ENCODE data around the gene SEMA6D.
"Not testable (repeated sequence)": the region's sequence is repeated elsewhere in the genome, so short reads cannot be mapped to it uniquely, and the experiment has no call there.

The SEMA6D gene

DNA sequence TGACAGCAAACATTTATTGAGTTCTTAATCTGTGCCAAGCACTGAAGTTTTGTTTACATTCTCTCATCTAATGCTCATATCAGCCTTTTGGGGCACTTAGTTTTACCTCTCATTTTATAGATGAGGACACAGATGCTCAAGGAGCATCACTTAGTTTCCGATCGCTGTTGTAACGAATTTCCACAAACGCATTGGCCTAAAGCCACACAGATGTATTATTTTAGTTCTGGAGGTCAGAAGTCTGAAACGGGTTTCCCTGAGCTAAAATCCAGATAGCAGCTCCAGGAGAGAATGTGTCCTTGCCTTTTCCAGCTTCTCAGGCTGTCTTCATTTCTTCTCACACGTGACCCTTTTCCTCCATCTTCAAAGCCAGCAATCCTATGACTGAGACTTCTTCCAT, 11.1 kb downstream of the SEMA6D start:
- Mint-ChIP-seq H3K4me1 (no peaks in the 10 kb centered on the region), H3K4me3 (no peak overlapping the region), H3K36me3 (no peaks in the 10 kb centered on the region), H3K27ac (no peak overlapping the region), H3K9me3 (no peaks in the 10 kb centered on the region), H3K27me3 (peaks cover 6% of the 10 kb centered on the region)
- no peak for ATAC-seq

DNA sequence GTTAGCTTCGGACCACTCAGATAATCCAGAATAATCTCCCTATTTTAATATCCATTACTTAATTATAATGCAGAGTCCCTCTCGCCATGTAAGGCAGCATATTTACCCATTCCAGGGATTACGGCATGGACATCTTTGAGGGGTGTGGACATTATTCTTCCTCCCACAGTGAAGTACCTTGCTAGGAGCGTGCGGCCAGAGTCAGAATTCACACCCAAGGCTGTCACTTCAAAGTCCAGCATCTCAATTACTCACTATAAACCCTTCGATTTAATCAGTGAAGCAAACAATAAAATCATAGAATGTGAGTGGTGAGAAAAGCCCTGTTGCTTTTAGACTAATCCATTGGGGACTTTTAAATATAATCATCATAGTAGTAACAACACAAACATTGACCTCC, 11.6 kb downstream of the SEMA6D start:
- Mint-ChIP-seq H3K9me3 (no peaks in the 10 kb centered on the region), H3K27ac (no peak overlapping the region), H3K36me3 (no peaks in the 10 kb centered on the region), H3K4me1 (no peaks in the 10 kb centered on the region), H3K4me3 (no peak overlapping the region), H3K27me3 (peaks cover 1% of the 10 kb centered on the region)
- ATAC-seq = no peak

DNA sequence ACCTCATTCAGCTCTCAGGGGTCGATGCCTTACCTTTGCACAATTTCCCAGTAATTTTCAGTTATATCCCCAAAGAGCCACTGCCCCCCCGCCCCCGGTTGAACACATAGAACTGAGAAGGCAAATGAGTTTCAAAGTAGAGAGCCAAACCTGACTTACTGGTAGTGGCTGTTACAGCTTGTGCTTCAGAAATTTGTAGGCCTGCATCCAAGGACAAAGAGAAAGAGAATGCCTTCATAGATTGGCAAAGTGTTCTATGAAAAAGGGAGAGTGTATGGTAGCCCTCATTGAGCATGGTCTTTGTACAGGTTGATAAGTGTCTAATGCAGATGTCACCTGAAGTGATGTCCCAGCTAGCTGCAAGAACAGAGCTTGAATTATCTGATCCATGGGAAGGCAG, 13.9 kb downstream of the SEMA6D start:
- no peak for ATAC-seq
- Mint-ChIP-seq H3K4me1 (no peaks in the 10 kb centered on the region), H3K36me3 (no peaks in the 10 kb centered on the region), H3K9me3 (no peaks in the 10 kb centered on the region), H3K4me3 (no peak overlapping the region), H3K27ac (no peak overlapping the region), H3K27me3 (no peaks in the 10 kb centered on the region)

DNA sequence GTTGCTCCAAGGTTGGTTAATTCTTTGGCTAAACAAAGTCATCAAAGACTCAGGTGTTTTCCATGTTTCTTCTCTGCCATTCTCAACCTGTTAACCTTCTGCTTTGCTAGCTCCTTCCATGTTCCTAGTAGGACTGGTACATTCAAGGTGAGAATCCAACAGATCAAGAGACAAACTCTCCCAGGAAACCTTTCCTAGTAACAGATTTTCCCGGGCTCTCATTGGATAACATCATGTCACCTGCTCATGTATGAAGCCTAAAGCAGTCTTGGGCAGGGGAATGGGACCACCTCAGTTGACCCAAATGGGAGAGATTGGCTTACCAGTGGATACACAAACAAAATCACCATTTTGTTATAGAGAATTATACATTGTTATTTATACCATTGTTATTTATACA, 14.9 kb downstream of the SEMA6D start:
- no peak for ATAC-seq
- H3K36me3 Mint-ChIP-seq = no peaks in the 10 kb centered on the region
- H3K27me3 Mint-ChIP-seq = no peaks in the 10 kb centered on the region
- no peaks in the 10 kb centered on the region for H3K9me3 Mint-ChIP-seq
- no peak overlapping the region for H3K27ac Mint-ChIP-seq
- no peak overlapping the region for H3K4me3 Mint-ChIP-seq
- no peaks in the 10 kb centered on the region for H3K4me1 Mint-ChIP-seq

DNA sequence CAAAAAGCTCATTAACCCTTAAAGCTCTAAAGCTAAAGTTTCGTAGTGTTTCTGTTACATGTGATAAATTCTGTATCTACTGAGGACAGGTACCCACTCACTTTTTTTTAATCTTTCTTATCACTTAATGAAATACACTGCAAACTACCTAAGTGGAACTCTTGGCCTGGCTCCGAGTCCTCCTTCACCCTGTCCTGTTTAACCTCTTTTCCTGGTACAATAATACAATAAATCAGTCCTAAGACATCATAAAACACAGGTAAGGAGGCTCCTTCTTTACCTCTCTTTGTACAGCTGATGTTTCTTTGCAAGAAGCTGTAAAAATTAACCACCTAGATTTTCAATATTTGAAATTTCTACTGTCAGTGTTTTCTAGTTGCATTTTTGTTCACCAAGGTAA, 15.8 kb downstream of the SEMA6D start:
- Mint-ChIP-seq H3K27ac (no peak overlapping the region), H3K4me1 (no peaks in the 10 kb centered on the region), H3K36me3 (no peaks in the 10 kb centered on the region), H3K4me3 (no peak overlapping the region), H3K27me3 (peaks cover 3% of the 10 kb centered on the region), H3K9me3 (no peaks in the 10 kb centered on the region)
- ATAC-seq = no peak

DNA sequence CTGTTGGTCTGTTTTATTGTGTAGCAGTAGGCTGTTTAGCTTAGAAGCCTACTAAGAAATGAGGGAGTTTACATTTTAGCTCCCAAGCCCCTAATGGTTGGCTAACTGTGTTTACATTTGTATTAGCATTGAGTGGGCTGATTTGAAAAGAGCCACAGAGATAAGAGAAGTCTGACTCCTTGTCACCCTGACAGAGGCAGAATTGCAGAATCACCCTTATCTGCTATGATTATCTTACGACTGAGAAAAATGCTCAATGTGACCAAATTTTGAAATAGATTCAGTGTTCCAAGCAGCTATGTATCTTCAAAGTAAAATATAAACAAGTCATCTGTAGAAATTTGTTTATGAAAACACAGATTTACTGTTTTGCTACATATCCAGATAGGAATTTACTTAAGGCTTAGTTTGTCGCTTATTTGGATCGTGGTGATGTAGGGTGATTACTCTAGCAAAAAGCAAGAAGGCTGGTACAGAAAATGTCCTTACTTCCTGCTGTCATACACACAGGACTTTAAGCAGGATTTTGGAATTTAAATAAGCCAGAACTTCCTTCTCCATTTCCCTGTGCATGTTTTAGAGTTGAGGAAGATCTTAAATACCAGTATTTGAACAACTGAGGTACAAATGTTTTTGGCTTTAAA, 19.0 kb downstream of the SEMA6D start:
- H3K4me1 Mint-ChIP-seq = no peaks in the 10 kb centered on the region
- H3K9me3 Mint-ChIP-seq = no peaks in the 10 kb centered on the region
- peaks cover 8% of the 10 kb centered on the region for H3K27me3 Mint-ChIP-seq
- no peak for ATAC-seq
- H3K4me3 Mint-ChIP-seq = no peak overlapping the region
- H3K27ac Mint-ChIP-seq = no peak overlapping the region
- no peaks in the 10 kb centered on the region for H3K36me3 Mint-ChIP-seq

DNA sequence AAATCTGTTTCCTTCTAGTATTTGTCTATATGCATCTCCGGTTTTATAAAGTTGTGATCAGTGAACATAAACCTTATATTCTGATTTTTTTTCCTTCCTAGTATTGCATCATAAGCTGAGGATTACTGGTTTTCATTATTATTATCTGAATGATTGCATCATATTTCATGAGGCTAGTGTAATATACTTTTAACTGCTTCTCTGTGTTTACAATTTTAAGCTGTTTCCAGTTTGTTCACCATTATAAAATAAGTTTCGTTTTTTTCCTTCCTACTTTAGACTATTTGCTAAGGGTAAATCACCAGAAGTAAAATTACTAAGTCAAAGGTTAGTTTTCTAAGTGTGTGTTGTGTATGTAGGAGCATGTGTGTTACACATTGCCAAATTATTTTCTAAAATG, 20.2 kb downstream of the SEMA6D start:
- H3K27me3 Mint-ChIP-seq = peaks cover 8% of the 10 kb centered on the region
- H3K4me3 Mint-ChIP-seq = no peak overlapping the region
- H3K9me3 Mint-ChIP-seq = no peaks in the 10 kb centered on the region
- no peaks in the 10 kb centered on the region for H3K36me3 Mint-ChIP-seq
- H3K4me1 Mint-ChIP-seq = no peaks in the 10 kb centered on the region
- no peak overlapping the region for H3K27ac Mint-ChIP-seq
- ATAC-seq = no peak

DNA sequence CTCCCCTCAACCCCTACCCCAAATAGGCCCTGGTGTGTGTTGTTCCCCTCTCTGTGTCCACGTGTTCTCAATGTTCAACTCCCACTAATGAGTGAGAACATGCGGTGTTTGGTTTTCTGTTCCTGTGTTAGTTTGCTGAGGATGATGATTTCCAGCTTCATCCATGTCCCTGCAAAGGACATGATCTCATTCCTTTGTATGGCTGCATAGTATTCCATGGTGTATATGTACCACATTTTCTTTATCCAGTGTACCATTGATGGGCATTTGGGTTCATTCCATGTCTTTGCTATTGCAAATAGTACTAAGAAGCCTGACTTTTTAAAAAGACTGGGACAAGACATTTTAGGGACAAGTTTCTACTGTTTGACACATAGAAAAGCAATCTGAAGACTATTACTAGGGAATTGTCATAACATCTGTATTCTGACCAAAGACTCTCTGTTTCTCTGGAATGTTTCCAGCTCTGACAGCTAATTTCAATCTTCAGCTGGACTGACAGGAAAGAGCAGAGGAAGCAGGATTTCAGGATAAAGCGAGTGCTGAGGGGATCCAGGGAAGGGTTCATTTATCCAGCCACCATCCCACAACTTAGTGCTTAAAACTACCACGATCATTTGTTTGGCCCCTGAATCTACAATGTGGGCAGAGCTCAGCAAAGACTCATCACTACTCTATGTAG, 21.0 kb downstream of the SEMA6D start:
- not testable (repeated sequence) for H3K9me3 Mint-ChIP-seq, ATAC-seq, H3K27me3 Mint-ChIP-seq, H3K27ac Mint-ChIP-seq, H3K4me3 Mint-ChIP-seq, H3K4me1 Mint-ChIP-seq, H3K36me3 Mint-ChIP-seq

DNA sequence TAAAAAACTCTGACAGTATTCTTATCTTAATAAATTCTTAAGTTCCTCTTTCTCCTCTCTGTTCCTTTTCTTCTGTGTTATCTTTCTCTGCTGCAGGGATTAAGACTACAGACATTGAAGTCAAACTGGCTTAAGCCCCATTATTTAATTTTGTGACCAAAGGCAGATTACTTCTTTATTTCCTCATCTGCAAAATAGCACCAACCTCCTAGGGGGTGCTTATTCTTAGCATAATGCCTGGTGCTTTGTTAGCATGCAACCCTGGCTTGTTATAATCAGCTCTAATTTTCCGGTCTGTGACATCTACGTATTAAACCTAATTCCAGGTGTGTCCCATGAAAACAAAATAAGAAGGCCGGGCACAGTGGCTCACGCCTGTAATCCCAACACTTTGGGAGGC, 23.8 kb downstream of the SEMA6D start:
- no peak for ATAC-seq
- Mint-ChIP-seq H3K36me3 (no peaks in the 10 kb centered on the region), H3K27me3 (peaks cover 8% of the 10 kb centered on the region), H3K27ac (no peak overlapping the region), H3K4me1 (no peaks in the 10 kb centered on the region), H3K4me3 (no peak overlapping the region), H3K9me3 (no peaks in the 10 kb centered on the region)

DNA sequence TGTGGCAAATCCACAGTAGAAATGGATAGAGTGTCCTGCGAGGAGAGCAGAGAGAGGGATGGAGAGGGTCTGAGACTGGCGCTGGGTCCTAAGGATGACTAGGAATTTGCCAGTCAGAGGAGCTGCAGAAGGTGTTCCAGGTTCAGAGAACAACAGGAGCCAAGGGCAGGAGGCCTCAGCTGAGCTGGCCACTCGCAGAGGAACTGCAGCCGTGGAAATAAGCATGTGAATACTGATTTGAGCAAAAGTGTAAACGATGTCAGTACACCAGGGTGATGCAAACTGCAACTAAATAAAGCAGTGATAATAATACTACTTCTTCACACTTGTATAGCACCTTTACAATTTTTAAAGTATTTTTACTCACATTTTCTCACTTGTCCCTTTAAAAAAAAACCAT, 24.6 kb downstream of the SEMA6D start:
- no peaks in the 10 kb centered on the region for H3K9me3 Mint-ChIP-seq
- peaks cover 8% of the 10 kb centered on the region for H3K27me3 Mint-ChIP-seq
- ATAC-seq = no peak
- H3K4me1 Mint-ChIP-seq = no peaks in the 10 kb centered on the region
- H3K4me3 Mint-ChIP-seq = no peak overlapping the region
- H3K36me3 Mint-ChIP-seq = no peaks in the 10 kb centered on the region
- H3K27ac Mint-ChIP-seq = no peak overlapping the region

DNA sequence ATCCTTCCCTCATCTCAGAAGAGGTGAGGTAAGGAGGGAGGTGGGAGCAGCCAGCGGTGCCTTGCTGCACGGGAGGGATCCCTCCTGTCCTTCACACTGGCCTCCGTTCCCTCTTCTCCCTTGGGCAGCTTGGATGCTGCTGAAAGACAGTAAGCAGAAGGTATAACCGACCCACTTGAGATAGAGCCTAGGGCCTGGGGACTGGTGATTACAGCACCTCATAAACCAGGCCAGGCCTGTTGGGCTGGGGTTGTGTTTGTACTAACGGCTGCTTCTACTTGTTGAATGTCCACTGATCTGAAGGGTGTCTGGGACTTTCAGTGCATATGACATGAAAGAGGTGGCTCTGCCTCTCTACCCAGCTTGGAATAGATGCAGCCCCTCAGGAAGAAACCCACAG, 25.0 kb downstream of the SEMA6D start:
- Mint-ChIP-seq H3K27ac (no peak overlapping the region), H3K4me1 (no peaks in the 10 kb centered on the region), H3K36me3 (no peaks in the 10 kb centered on the region), H3K27me3 (peaks cover 8% of the 10 kb centered on the region), H3K4me3 (no peak overlapping the region), H3K9me3 (no peaks in the 10 kb centered on the region)
- peak; percentile 43 for ATAC-seq

DNA sequence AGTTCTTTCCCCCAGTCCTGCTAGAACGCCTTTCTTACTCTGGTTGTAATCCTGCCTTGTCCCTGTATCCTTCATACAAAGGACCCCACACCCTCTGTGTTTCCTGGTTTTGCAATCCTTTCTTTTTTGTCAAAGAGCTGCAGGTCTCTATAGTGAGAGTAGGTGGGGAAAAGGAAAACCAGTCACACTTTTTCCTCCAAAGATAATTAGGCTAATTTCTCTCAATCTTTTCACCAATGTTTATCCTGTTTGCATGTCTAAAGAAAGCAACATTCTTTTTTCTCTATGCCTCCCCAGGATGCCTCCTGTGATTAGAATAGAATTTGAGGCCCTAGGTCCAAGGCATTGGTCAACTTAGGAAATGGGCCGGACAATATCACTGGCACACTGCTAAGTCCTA, 25.4 kb downstream of the SEMA6D start:
- peaks cover 8% of the 10 kb centered on the region for H3K27me3 Mint-ChIP-seq
- no peaks in the 10 kb centered on the region for H3K36me3 Mint-ChIP-seq
- H3K9me3 Mint-ChIP-seq = no peaks in the 10 kb centered on the region
- H3K27ac Mint-ChIP-seq = no peak overlapping the region
- H3K4me3 Mint-ChIP-seq = no peak overlapping the region
- ATAC-seq = no peak
- H3K4me1 Mint-ChIP-seq = no peaks in the 10 kb centered on the region

DNA sequence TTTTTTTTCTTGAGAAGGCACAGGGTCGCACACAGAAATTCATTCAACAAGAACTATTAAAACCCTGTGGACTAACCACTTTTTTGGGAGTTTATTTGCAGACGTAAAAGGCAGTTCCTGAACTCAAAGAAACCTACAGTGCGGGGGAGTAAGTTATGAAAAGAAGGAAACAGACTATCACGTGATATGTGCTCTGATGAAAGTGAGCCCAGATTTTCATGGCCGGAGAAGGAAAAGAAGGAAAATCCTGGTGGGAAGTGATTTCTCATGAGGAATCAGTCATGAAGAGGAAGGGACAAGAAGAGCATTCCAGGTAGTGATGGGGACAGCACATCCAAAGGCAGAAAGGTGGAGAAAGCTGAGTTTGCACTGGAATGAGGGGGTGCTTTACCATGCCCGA, 26.1 kb downstream of the SEMA6D start:
- Mint-ChIP-seq H3K27me3 (peaks cover 1% of the 10 kb centered on the region), H3K27ac (no peak overlapping the region), H3K9me3 (no peaks in the 10 kb centered on the region), H3K4me3 (no peak overlapping the region), H3K4me1 (no peaks in the 10 kb centered on the region), H3K36me3 (no peaks in the 10 kb centered on the region)
- ATAC-seq = no peak

DNA sequence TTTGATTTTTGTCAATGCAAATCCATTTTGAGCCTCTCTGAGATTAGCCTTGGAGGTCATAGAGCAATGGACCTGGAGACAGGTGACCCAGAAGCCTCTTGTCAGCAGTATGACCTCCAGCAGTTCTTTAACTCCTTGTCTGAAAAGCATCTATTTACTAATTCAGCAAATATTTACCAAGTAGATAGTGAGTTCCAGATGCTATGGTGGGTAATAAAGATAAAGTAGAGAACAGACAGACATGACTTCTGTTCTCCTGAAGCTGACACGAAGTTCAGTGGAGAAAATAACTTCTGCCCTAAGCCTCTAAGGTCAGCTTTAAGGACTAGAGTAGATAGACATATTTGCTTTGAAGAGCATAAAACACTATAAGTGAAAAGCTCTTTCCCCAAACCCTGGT, 26.6 kb downstream of the SEMA6D start:
- H3K36me3 Mint-ChIP-seq = no peaks in the 10 kb centered on the region
- ATAC-seq = no peak
- H3K4me3 Mint-ChIP-seq = no peak overlapping the region
- H3K4me1 Mint-ChIP-seq = no peaks in the 10 kb centered on the region
- no peaks in the 10 kb centered on the region for H3K9me3 Mint-ChIP-seq
- H3K27ac Mint-ChIP-seq = no peak overlapping the region
- H3K27me3 Mint-ChIP-seq = no peaks in the 10 kb centered on the region

DNA sequence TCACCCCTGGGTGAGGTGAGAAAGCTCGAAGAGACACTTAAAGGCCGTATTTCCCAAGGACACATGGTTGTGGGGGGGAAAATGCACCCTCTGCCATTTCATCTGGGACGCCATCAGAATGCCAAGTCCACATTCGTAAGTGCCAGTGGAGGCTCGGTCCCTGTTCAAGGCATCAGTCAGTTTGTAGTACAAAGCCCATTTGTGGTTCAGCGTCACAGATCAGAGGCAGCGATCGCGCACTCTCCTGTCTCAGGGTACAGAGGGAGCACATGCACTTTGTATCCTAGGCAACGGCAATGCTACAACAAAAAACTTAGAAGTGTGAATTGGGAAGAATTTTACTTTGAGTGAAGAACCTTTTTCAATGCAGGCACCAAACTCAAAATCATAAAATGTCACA, 27.2 kb downstream of the SEMA6D start:
- Mint-ChIP-seq H3K4me3 (no peak overlapping the region), H3K27me3 (no peaks in the 10 kb centered on the region), H3K27ac (no peak overlapping the region), H3K4me1 (no peaks in the 10 kb centered on the region), H3K36me3 (no peaks in the 10 kb centered on the region), H3K9me3 (no peaks in the 10 kb centered on the region)
- ATAC-seq = no peak

DNA sequence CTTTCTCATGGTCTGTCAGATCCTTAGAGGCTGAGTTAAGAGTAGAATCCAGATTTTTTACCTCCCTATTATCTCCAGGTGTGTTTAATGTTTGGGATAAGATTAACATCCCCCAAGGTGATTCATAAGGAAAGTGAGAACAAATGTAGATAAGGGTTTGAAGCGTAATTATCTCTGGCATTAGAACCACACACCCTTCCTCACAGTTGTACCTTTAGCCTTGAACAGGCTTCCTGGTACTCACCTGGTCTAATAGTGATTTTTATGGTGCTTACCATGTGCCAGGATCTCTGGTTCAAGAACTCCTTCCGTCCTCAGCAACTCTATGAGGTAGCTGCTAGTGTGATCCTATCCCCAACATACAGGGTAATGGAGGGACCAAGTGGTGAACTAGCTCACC, 27.7 kb downstream of the SEMA6D start:
- ATAC-seq = no peak
- no peaks in the 10 kb centered on the region for H3K9me3 Mint-ChIP-seq
- no peak overlapping the region for H3K4me3 Mint-ChIP-seq
- no peaks in the 10 kb centered on the region for H3K27me3 Mint-ChIP-seq
- H3K4me1 Mint-ChIP-seq = no peaks in the 10 kb centered on the region
- H3K36me3 Mint-ChIP-seq = no peaks in the 10 kb centered on the region
- H3K27ac Mint-ChIP-seq = no peak overlapping the region

All from stimulated activated memory B cell treated with anti-CD40 and anti-IgM and Interleukin-4, amounts not matched to agents 10 μg/mL and 1 μg/mL and 100 μg/mL, for 72 hours (primary cell).